ENCODE results near the gene ISM2. TPM values are rescaled to one million over a fixed set of nuclear protein-coding genes. Genes with fewer than 3 reads are reported as not detected.

The ISM2 gene
- total and polyA plus RNA-seq, 2 of the 8 experiments (the other 6 are each of a cell fraction or from before 2014, with no cell fraction given): 0.52 to 0.79 TPM

DNA sequence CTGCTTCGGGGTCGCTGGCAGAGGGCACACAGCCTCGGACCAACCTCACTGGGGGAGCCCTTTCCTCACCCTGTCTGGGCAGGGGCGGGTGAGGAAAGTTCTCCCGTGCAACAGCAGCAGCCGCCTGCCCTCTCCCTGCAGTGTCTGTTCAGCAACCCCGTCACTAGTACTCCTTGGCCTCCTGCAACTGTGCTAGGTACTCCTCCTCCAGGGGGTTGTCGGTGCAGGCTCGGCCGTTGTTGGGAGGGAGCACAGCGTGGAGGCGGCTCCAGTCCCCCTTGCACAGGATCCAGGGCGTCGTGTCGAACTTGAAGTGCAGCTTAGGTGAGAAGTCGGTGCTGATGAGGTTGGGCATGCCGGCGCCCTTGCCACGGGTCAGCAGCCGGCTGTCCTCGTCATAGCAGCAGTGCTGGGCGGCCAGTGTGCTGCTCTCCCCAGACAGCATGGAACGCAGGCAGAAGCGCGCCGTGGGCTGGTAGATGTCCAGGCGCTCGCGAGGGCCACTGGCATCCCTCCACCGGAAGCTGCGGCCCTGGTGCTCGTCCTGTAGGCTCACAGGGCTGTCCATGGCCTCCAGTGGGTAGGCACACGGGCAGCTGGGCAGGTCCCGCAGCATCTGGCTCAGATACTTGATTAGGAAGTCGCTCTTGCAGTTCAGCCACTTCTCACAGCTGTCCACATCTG lies 23.0 kb downstream of the ISM2 start:
- DNase-seq (ENCODE audit: low read depth in 1 of 2, low spot score in 2 of 2) (no peak), FAIRE-seq (no peak)
- CTCF ChIA-PET (ENCODE audit: partially characterized antibody): interaction anchor here (0.7 to 7.9 kb wide), 6 partner anchors 10 to 173 kb away, joined by 3 to 54 read pairs (median 4); no protein-coding TSS in a partner anchor
- Histone ChIP-seq H2BK120ac (replicated peaks; ENCODE audit: low read depth, low read length) (no peak overlapping the region), H3K27ac (ENCODE audit: low read depth, low read length) (no peak overlapping the region), H3K23ac (ENCODE audit: insufficient read length) (no peak overlapping the region), H2BK20ac (ENCODE audit: low read length) (no peak overlapping the region), H4K91ac (replicated peaks; ENCODE audit: insufficient read length, low read length) (no peak overlapping the region), H3K36me3 (ENCODE audit: control insufficient read depth in 2 of 4, insufficient read depth in 4 of 4, low read length in 3 of 4) (no peaks in the 10 kb centered on the region), H3K79me1 (ENCODE audit: low read depth, low read length) (no peaks in the 10 kb centered on the region), H2BK12ac (ENCODE audit: low read depth, low read length) (no peak overlapping the region), H3K18ac (ENCODE audit: extremely low read depth, low read length) (no peak overlapping the region), H3K4me1 (replicated peaks in 1 of 4; ENCODE audit: control insufficient read depth in 3 of 4, insufficient read depth in 4 of 4, low read length in 3 of 4) (peaks cover 0 to 5% (median 2%) of the 10 kb centered on the region in 4 experiments; a peak in 3 of 7 replicates), H3K9me3 (ENCODE audit: insufficient read depth in 2 of 2, low read depth in 1 of 2, low read length in 1 of 2) (no peaks in the 10 kb centered on the region), H4K20me1 (replicated peaks in 1 of 2; ENCODE audit: control insufficient read depth in 1 of 2, insufficient read depth in 2 of 2, low read length in 2 of 2) (no peaks in the 10 kb centered on the region), H2AK5ac (ENCODE audit: low read depth, low read length) (no peak overlapping the region), H3K14ac (ENCODE audit: insufficient read length) (no peak overlapping the region), H3K27me3 (replicated peaks in 1 of 4; ENCODE audit: control insufficient read depth in 3 of 4, extremely low read depth in 1 of 4, insufficient read depth in 3 of 4, low read length in 3 of 4) (no peaks in the 10 kb centered on the region), H3K4me2 (ENCODE audit: insufficient read depth in 1 of 2, low read depth in 2 of 2, low read length in 2 of 2) (no peak overlapping the region), H3K9ac (replicated peaks in 1 of 4; ENCODE audit: extremely low read depth in 1 of 4, low read depth in 3 of 4, low read length in 3 of 4) (no peak overlapping the region), H2BK5ac (ENCODE audit: low read depth, low read length) (no peak overlapping the region), H2BK15ac (ENCODE audit: low read length) (no peak overlapping the region), H3K23me2 (ENCODE audit: low read depth, low read length) (no peaks in the 10 kb centered on the region), H3K4ac (replicated peaks; ENCODE audit: insufficient read length, low read depth, low read length) (no peak overlapping the region), H4K5ac (ENCODE audit: insufficient read length, low read depth, low read length) (no peak overlapping the region), H2AFZ (ENCODE audit: low read length) (no peak overlapping the region), H3K56ac (replicated peaks; ENCODE audit: insufficient read length, low read depth, low read length) (no peak overlapping the region), H3K79me2 (ENCODE audit: control insufficient read depth in 1 of 2, insufficient read depth in 2 of 2, low read length in 2 of 2) (no peaks in the 10 kb centered on the region), H3K4me3 (ENCODE audit: extremely low read depth in 1 of 4, insufficient read depth in 2 of 4, low read depth in 3 of 4, low read length in 4 of 4) (no peak overlapping the region), H4K8ac (ENCODE audit: extremely low read depth, insufficient read depth, low read length) (no peak overlapping the region)
- 89% methylated on average over 33 of the region's 35 CpGs; no CpG with 5 or more reads in 1 of the 2 experiments for WGBS, 2 experiments (ENCODE audit: extremely low coverage in 1 of 2, insufficient coverage in 1 of 2, insufficient read length in 1 of 2, insufficient replicate concordance in 2 of 2, low coverage in 1 of 2, low lambda C conversion rate in 2 of 2, missing lambda C conversion rate in 1 of 2)
- POLR2A ChIA-PET (ENCODE audit: partially characterized antibody): interaction anchor here (0.8 to 1.9 kb wide), 2 partner anchors 17 kb away, joined by 3 to 4 read pairs; partner anchors contain the start of gene AHSA1
- TF ChIP-seq NANOG (IDR thresholded peaks at IDR 0.05; ENCODE audit: insufficient read depth, low read depth, low read length, poor library complexity, severe bottlenecking): no peak
- no peak for TF ChIP-seq CTBP2 (IDR thresholded peaks at IDR 0.05; ENCODE audit: borderline replicate concordance, insufficient read depth, insufficient read length, low read length)
- no peak for TF ChIP-seq GTF2F1 (IDR thresholded peaks at IDR 0.05; ENCODE audit: borderline replicate concordance, low read depth, low read length)
- TF ChIP-seq TCF12 (IDR thresholded peaks at IDR 0.05; ENCODE audit: low read depth, low read length): no peak
- TF ChIP-seq JUN (IDR thresholded peaks at IDR 0.05; ENCODE audit: low read depth, low read length): no peak
- TF ChIP-seq, protein P1, sequence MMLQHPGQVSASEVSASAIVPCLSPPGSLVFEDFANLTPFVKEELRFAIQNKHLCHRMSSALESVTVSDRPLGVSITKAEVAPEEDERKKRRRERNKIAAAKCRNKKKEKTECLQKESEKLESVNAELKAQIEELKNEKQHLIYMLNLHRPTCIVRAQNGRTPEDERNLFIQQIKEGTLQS (IDR thresholded peaks at IDR 0.05; ENCODE audit: insufficient read depth, low read depth, low read length): no peak
- TF ChIP-seq RXRA (IDR thresholded peaks at IDR 0.05; ENCODE audit: insufficient read depth, low read depth, low read length): no peak
- TF ChIP-seq POLR2AphosphoS5 (IDR thresholded peaks at IDR 0.05; ENCODE audit: low read depth, low read length): no peak
- TF ChIP-seq POLR2A (IDR thresholded peaks at IDR 0.05; ENCODE audit: control extremely low read depth in 1 of 2, low read depth in 2 of 2, low read length in 2 of 2): no peak
- TF ChIP-seq CEBPB (IDR thresholded peaks at IDR 0.05; ENCODE audit: low read depth, low read length): no peak
- no peak for TF ChIP-seq SIX5 (IDR thresholded peaks at IDR 0.05; ENCODE audit: low read depth, low read length)
- no peak for TF ChIP-seq HDAC6 (IDR thresholded peaks at IDR 0.05; ENCODE audit: low read depth, low read length)
- no peak for TF ChIP-seq TAF1 (IDR thresholded peaks at IDR 0.05; ENCODE audit: low read depth, low read length)

All from H1 (cell line).